ENCODE measurements around the gene C10orf143.

Gene C10orf143

GRCh38 chr10:130054021-130054420, 56.6 kb downstream of the C10orf143 start:
- DNase-seq (ENCODE audit: low read depth in 1 of 2, low spot score in 1 of 2): no peak

- DNase-seq (ENCODE audit: low read depth in 1 of 2, low spot score in 1 of 2): no peak
These were observed 57.1 kb downstream of the C10orf143 start for GRCh38 chr10:130053561-130053960.

- no peak for DNase-seq (ENCODE audit: low read depth in 1 of 2, low spot score in 1 of 2)
These were observed 58.4 kb downstream of the C10orf143 start for GRCh38 chr10:130052193-130052592.

- no peak for DNase-seq (ENCODE audit: low read depth in 1 of 2, low spot score in 1 of 2)
These were observed 59.9 kb downstream of the C10orf143 start for GRCh38 chr10:130050721-130051120.

GRCh38 chr10:130049987-130050386, 60.6 kb downstream of the C10orf143 start:
- DNase-seq (ENCODE audit: low read depth in 1 of 2, low spot score in 1 of 2): no peak

GRCh38 chr10:130049244-130049643, 61.4 kb downstream of the C10orf143 start:
- no peak for DNase-seq (ENCODE audit: low read depth in 1 of 2, low spot score in 1 of 2)

- no peak for DNase-seq (ENCODE audit: low read depth in 1 of 2, low spot score in 1 of 2)
These were observed 62.5 kb downstream of the C10orf143 start for GRCh38 chr10:130048081-130048480.

- no peak for DNase-seq (ENCODE audit: low read depth in 1 of 2, low spot score in 1 of 2)
These were observed 63.3 kb downstream of the C10orf143 start for GRCh38 chr10:130047336-130047735.

- DNase-seq (ENCODE audit: low read depth in 1 of 2, low spot score in 1 of 2): no peak
These were observed 64.0 kb downstream of the C10orf143 start for GRCh38 chr10:130046591-130046990.

GRCh38 chr10:130045801-130046321, 64.8 kb downstream of the C10orf143 start:
- DNase-seq (ENCODE audit: low read depth in 1 of 2, low spot score in 1 of 2): no peak

- DNase-seq (ENCODE audit: low read depth in 1 of 2, low spot score in 1 of 2): no peak
These were observed 65.5 kb downstream of the C10orf143 start for GRCh38 chr10:130045091-130045652.

- DNase-seq (ENCODE audit: low read depth in 1 of 2, low spot score in 1 of 2): no peak
These were observed 66.3 kb downstream of the C10orf143 start for GRCh38 chr10:130044067-130045061.

- DNase-seq (ENCODE audit: low read depth in 1 of 2, low spot score in 1 of 2): no peak
These were observed 67.1 kb downstream of the C10orf143 start for GRCh38 chr10:130043491-130043890.

GRCh38 chr10:130042381-130042780, 68.2 kb downstream of the C10orf143 start:
- DNase-seq (ENCODE audit: low read depth in 1 of 2, low spot score in 1 of 2): no peak

GRCh38 chr10:130041451-130042371, 68.9 kb downstream of the C10orf143 start:
- no peak for DNase-seq (ENCODE audit: low read depth in 1 of 2, low spot score in 1 of 2)

GRCh38 chr10:130040817-130041330, 69.8 kb downstream of the C10orf143 start:
- DNase-seq (ENCODE audit: low read depth in 1 of 2, low spot score in 1 of 2): no peak

- no peak for DNase-seq (ENCODE audit: low read depth in 1 of 2, low spot score in 1 of 2)
These were observed 70.3 kb downstream of the C10orf143 start for GRCh38 chr10:130040351-130040750.

- DNase-seq (ENCODE audit: low read depth in 1 of 2, low spot score in 1 of 2): no peak
These were observed 71.5 kb downstream of the C10orf143 start for GRCh38 chr10:130039141-130039540.

- DNase-seq (ENCODE audit: low read depth in 1 of 2, low spot score in 1 of 2): no peak
These were observed 72.0 kb downstream of the C10orf143 start for GRCh38 chr10:130038611-130039109.

GRCh38 chr10:130038019-130038555, 72.5 kb downstream of the C10orf143 start:
- DNase-seq (ENCODE audit: low read depth in 1 of 2, low spot score in 1 of 2): no peak

Data from stimulated activated CD4-positive, alpha-beta T cell treated with anti-CD3 and anti-CD28 coated beads, Interleukin-15, amount 100 ng/mL, for 1 hour (primary cell).